T-cell (primary cell): ENCODE measurements around the gene TUBE1. TPM values are rescaled to one million over a fixed set of nuclear protein-coding genes. Genes with fewer than 3 reads are reported as not detected.

Experiments used
- ATAC-seq, 4 experiments: fragments of 200-7000 bp in 3 of 4; fragments of 150-1000 bp in 1 of 4; cut with Tn5 transposase; replicated peaks in 1 of 4; 1 replicate in 3 of 4; 2 replicates in 1 of 4; pipeline ENCODE4 v1.10.0; 2021; ENCODE audit warnings: moderate library complexity in 3 of 4, mild to moderate bottlenecking in 2 of 4, moderate number of reproducible peaks in 1 of 4
- CTCF ChIA-PET, 2 donors: fragments of 300-600 bp; sonication (Branson Sonifier 250); formaldehyde crosslinking; loops; one replicate each; lab custom pipeline; 2022; ENCODE audit warnings: antibody characterized with exemption in 2 of 2; lab: Charles Lee
- POLR2A ChIA-PET, 2 donors: fragments of 300-600 bp; sonication (Branson Sonifier 250); formaldehyde crosslinking; loops; one replicate each; lab custom pipeline; 2022; ENCODE audit warnings: antibody characterized with exemption in 2 of 2; lab: Charles Lee
- DNase-seq, 35 experiments: peaks; one replicate each; pipeline versions ENCODE4 v3.0.0 to v3.0.0-alpha.2; 2013 to 2023
- H3K27ac ChIP-seq: one replicate; pipeline ENCODE4 v1.5.1; 2013; ENCODE audit warnings: low read length
- H3K27me3 ChIP-seq, 2 experiments: replicated peaks in 1 of 2; 1 replicate in 1 of 2; 2 replicates in 1 of 2; pipeline versions ENCODE4 v1.6.1 to v1.7.0; 2013; ENCODE audit warnings: low read length in 1 of 2, mixed read lengths in 1 of 2; ENCODE audit not compliant: control insufficient read depth in 2 of 2, insufficient read depth in 2 of 2; ENCODE audit errors: extremely low read depth in 1 of 2
- H3K36me3 ChIP-seq, 2 donors: 1 replicate in 1 of 2; 2 replicates in 1 of 2; pipeline versions ENCODE4 v1.6.1 to v1.7.0; 2013; ENCODE audit warnings: low read length in 1 of 2; ENCODE audit not compliant: control insufficient read depth in 2 of 2, insufficient read depth in 1 of 2; ENCODE audit errors: extremely low read depth in 1 of 2
- H3K4me1 ChIP-seq, 2 experiments: 1 replicate in 1 of 2; 2 replicates in 1 of 2; pipeline versions ENCODE4 v1.6.1 to v1.7.0; 2013; ENCODE audit warnings: low read length in 2 of 2, mixed read lengths in 1 of 2; ENCODE audit not compliant: insufficient read depth in 2 of 2, control insufficient read depth in 1 of 2; ENCODE audit errors: extremely low read depth in 1 of 2
- H3K4me3 ChIP-seq, 2 donors: 1 replicate in 1 of 2; 2 replicates in 1 of 2; pipeline versions ENCODE4 v1.5.1 to v1.7.0; 2013; ENCODE audit warnings: mild to moderate bottlenecking in 2 of 2, low read length in 1 of 2, moderate library complexity in 1 of 2; ENCODE audit not compliant: control insufficient read depth in 1 of 2; ENCODE audit errors: extremely low read depth in 1 of 2
- H3K9me3 ChIP-seq: 2 replicates; pipeline ENCODE4 v1.7.0; 2013
- H3K27ac Mint-ChIP-seq, 2 donors: one replicate each; pipeline ENCODE4 v1.8.0; 2020 to 2021; ENCODE audit warnings: mild to moderate bottlenecking in 2 of 2, mixed read lengths in 2 of 2
- H3K27me3 Mint-ChIP-seq, 2 donors: one replicate each; pipeline ENCODE4 v1.8.0; 2021 to 2022; ENCODE audit warnings: mixed read lengths in 2 of 2
- H3K36me3 Mint-ChIP-seq: one replicate; pipeline ENCODE4 v1.8.0; 2021; ENCODE audit warnings: mixed read lengths
- H3K4me1 Mint-ChIP-seq, 3 donors: one replicate each; pipeline ENCODE4 v1.8.0; 2020 to 2022; ENCODE audit warnings: mixed read lengths in 3 of 3, mild to moderate bottlenecking in 1 of 3
- H3K4me3 Mint-ChIP-seq, 3 donors: one replicate each; pipeline ENCODE4 v1.8.0; 2020 to 2022; ENCODE audit warnings: mild to moderate bottlenecking in 3 of 3, mixed read lengths in 3 of 3, moderate library complexity in 3 of 3
- H3K9me3 Mint-ChIP-seq, 3 donors: one replicate each; pipeline ENCODE4 v1.8.0; 2020 to 2022; ENCODE audit warnings: mixed read lengths in 3 of 3
- WGBS: methylation state at CpG from one replicate; pipeline ENCODE4 v1.1.5; 2013; ENCODE audit warnings: missing lambda C conversion rate; ENCODE audit not compliant: insufficient coverage; 5-methylcytosine and 5-hydroxymethylcytosine counted together
- total RNA-seq, 35 experiments: library from RNA in 6 of 35; stranded (reverse) in 6 of 35; fragments of 120-200 nt in 1 of 35; gene quantifications; one replicate each; pipeline versions ENCODE4 v1.2.1 to v1.2.4 and lab custom pipeline; 2013 to 2026

TUBE1 gene, protein sequence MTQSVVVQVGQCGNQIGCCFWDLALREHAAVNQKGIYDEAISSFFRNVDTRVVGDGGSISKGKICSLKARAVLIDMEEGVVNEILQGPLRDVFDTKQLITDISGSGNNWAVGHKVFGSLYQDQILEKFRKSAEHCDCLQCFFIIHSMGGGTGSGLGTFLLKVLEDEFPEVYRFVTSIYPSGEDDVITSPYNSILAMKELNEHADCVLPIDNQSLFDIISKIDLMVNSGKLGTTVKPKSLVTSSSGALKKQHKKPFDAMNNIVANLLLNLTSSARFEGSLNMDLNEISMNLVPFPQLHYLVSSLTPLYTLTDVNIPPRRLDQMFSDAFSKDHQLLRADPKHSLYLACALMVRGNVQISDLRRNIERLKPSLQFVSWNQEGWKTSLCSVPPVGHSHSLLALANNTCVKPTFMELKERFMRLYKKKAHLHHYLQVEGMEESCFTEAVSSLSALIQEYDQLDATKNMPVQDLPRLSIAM
- 10 to 100 TPM; 26.8 to 40.9 (median 33.6) TPM for total RNA-seq
- total RNA-seq (2013), result 40.2 TPM
- total RNA-seq (lab: John Stamatoyannopoulos, UW), result 23.1 to 137 (median 40.8) reads per million in 29 experiments

GRCh38 chr6:112087136-112087911 lies at the start of gene TUBE1, which contains the start of gene FAM229B:
TSS of gene TUBE1 (minus strand) at chr6:112087482. CDS start at chr6:112087434, 48 bp downstream.
TSS of gene FAM229B (plus strand) at chr6:112087591. CDS start at chr6:112099284, 11,693 bp downstream.
- CTCF ChIA-PET, result interaction anchor here (0.5 to 2.9 kb wide), 19 partner anchors 8 to 1211 kb away, joined by 3 to 18 read pairs (median 4); partner anchors contain the start of gene REV3L (in 1 of the 2)
- peaks cover 0 to 9% of the 10 kb centered on the region in 2 experiments for H3K4me1 ChIP-seq
- no peak within 1 kb of the TSS for H3K4me3 Mint-ChIP-seq
- peaks cover 0 to 9% of the 10 kb centered on the region in 2 donors for H3K36me3 ChIP-seq
- POLR2A ChIA-PET, result interaction anchor here (0.6 to 1.9 kb wide), 18 partner anchors 8 to 1272 kb away, joined by 3 to 9 read pairs (median 4); partner anchors contain the start of genes AMD1 (in 1 of the 2), CDK19 (in 1 of the 2), REV3L (in 1 of the 2) and RPF2 (in 1 of the 2)
- DNase-seq (peak; percentile 69 to 96 (median 90)), ATAC-seq (peak; percentile 95 to 97 (median 96))
- H3K9me3 Mint-ChIP-seq, result no peaks in the 10 kb centered on the region
- peaks cover 11 to 19% of the 10 kb centered on the region in 2 donors for H3K27me3 Mint-ChIP-seq
- peak within 1 kb of the TSS; percentile 89 for H3K27ac ChIP-seq
- H3K4me1 Mint-ChIP-seq, result peaks cover 9 to 12% (median 10%) of the 10 kb centered on the region in 3 donors
- peaks cover 0 to 5% of the 10 kb centered on the region in 2 experiments for H3K27me3 ChIP-seq
- H3K4me3 ChIP-seq, result peak within 1 kb of the TSS; percentile 83 to 88
- H3K36me3 Mint-ChIP-seq, result peaks cover 23% of the 10 kb centered on the region
- H3K9me3 ChIP-seq, result no peaks in the 10 kb centered on the region
- WGBS, result under 1% methylated on average over 50 of the region's 60 CpGs
- no peak within 1 kb of the TSS for H3K27ac Mint-ChIP-seq

- no peak overlapping the region for H3K4me3 ChIP-seq
- Mint-ChIP-seq H3K27ac (no peak overlapping the region), H3K4me1 (no peaks in the 10 kb centered on the region), H3K27me3 (peaks cover 15 to 21% of the 10 kb centered on the region in 2 donors), H3K36me3 (no peaks in the 10 kb centered on the region), H3K4me3 (no peak overlapping the region), H3K9me3 (no peaks in the 10 kb centered on the region)
- no peaks in the 10 kb centered on the region for H3K4me1 ChIP-seq
- H3K36me3 ChIP-seq, result no peaks in the 10 kb centered on the region
- DNase-seq (no peak), ATAC-seq (no peak)
- ChIA-PET CTCF (interaction anchor here in 1 of 2 donors (1.0 kb wide), 1 partner anchor 32 kb away, joined by 7 read pairs; no protein-coding TSS in a partner anchor), POLR2A (no interaction called here)
- H3K9me3 ChIP-seq, result no peaks in the 10 kb centered on the region
- no CpG with 5 or more reads among the region's 3 CpGs for WGBS
- no peaks in the 10 kb centered on the region for H3K27me3 ChIP-seq
- no peak overlapping the region for H3K27ac ChIP-seq
Measured at GRCh38 chr6:112130878-112131277, 43.6 kb upstream of the TUBE1 start.

DNA sequence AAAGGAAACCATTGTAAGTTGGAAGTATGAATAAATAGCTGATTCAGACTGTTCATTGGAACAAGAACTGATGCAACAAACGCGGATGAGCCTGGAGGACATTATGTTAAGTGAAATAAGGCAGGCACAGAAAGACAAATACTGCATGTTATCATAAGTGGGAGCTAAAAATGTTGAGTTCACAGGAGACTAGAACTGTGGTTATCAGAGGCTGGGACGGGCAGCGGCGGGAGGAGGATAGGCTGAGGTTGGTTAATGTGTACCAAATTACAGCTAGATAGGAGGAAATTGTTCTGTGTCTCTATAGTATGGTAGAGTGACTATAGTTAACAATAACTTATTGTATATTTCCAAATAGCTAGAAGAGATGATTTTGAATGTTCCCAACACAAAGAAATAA lies 40.9 kb upstream of the TUBE1 start:
- H3K27ac Mint-ChIP-seq, result peak overlapping the region in 1 of 2 donors; percentile 5
- no peak overlapping the region for H3K27ac ChIP-seq
- CTCF ChIA-PET, result no interaction called here

DNA sequence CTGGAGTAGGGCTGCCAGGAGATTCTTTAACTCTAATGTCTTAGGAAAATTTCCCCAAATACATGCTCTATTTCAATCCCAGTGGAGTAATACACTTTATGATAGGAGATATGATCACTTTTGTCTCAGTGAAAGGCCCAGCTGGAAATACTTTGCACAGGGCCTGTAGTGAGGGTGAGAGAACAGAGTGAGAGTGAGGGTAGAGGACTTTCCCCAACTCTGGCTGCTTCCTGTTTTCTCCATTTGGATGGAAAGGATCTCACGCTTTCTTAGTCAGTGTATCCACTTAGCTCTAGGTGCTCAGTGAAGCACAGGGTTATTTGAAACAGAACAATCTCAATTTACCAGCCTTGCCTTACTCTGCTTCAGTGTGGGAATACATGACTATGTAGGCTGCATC lies 36.7 kb upstream of the TUBE1 start:
- ChIA-PET CTCF (no interaction called here), POLR2A (interaction anchor here in 1 of 2 donors (0.5 kb wide), 1 partner anchor 383 kb away, joined by 7 read pairs; no protein-coding TSS in a partner anchor)
- no CpG with 5 or more reads among the region's 1 CpG for WGBS
- Mint-ChIP-seq H3K9me3 (no peaks in the 10 kb centered on the region), H3K4me3 (no peak overlapping the region), H3K27ac (no peak overlapping the region), H3K36me3 (no peaks in the 10 kb centered on the region), H3K27me3 (peaks cover 5 to 10% of the 10 kb centered on the region in 2 donors), H3K4me1 (no peaks in the 10 kb centered on the region)
- DNase-seq (no peak), ATAC-seq (no peak)
- Histone ChIP-seq H3K4me1 (no peaks in the 10 kb centered on the region), H3K36me3 (no peaks in the 10 kb centered on the region), H3K4me3 (no peak overlapping the region), H3K9me3 (no peaks in the 10 kb centered on the region), H3K27ac (no peak overlapping the region), H3K27me3 (no peaks in the 10 kb centered on the region)

More for the DNA sequence above, 40.9 kb upstream of the TUBE1 start:
- no peaks in the 10 kb centered on the region for H3K27me3 ChIP-seq
- H3K4me1 Mint-ChIP-seq, result no peaks in the 10 kb centered on the region
- no peak overlapping the region for H3K4me3 ChIP-seq
- H3K9me3 Mint-ChIP-seq, result no peaks in the 10 kb centered on the region
- POLR2A ChIA-PET, result no interaction called here
- no peaks in the 10 kb centered on the region for H3K36me3 ChIP-seq
- peaks cover 15 to 19% of the 10 kb centered on the region in 2 donors for H3K27me3 Mint-ChIP-seq
- no peaks in the 10 kb centered on the region for H3K4me1 ChIP-seq
- ATAC-seq (no peak), DNase-seq (no peak)
- H3K36me3 Mint-ChIP-seq, result no peaks in the 10 kb centered on the region
- 93% methylated on average over 3 of the region's 5 CpGs for WGBS
- no peaks in the 10 kb centered on the region for H3K9me3 ChIP-seq
- no peak overlapping the region for H3K4me3 Mint-ChIP-seq

DNA sequence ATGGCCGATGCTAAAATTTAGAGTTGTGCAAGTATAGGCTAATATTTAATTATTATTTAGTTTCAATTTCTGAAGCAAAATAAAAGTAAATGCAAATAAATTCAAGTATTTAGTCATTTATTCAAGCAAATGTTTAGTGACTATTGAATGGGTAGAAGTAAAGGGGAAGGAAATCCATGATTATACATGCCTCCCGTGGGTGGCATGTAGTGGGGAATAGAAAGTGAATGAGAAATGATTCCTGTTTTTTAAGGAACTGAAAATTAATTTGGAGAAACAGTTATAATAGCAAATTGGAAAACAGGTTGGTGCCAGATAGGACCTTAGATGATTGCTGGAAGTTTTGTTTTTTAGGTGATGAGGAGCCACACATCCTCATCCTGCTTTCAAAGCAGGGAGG lies 35.5 kb upstream of the TUBE1 start:
- ChIA-PET CTCF (no interaction called here), POLR2A (no interaction called here)
- H3K9me3 ChIP-seq, result no peaks in the 10 kb centered on the region
- peaks cover 5 to 10% of the 10 kb centered on the region in 2 donors for H3K27me3 Mint-ChIP-seq
- H3K4me1 Mint-ChIP-seq, result no peaks in the 10 kb centered on the region
- no peaks in the 10 kb centered on the region for H3K9me3 Mint-ChIP-seq
- no peaks in the 10 kb centered on the region for H3K36me3 ChIP-seq
- 36% methylated on average over 1 of the region's 2 CpGs for WGBS
- no peak overlapping the region for H3K27ac Mint-ChIP-seq
- H3K4me1 ChIP-seq, result no peaks in the 10 kb centered on the region
- H3K27me3 ChIP-seq, result no peaks in the 10 kb centered on the region
- DNase-seq (no peak), ATAC-seq (no peak)
- H3K4me3 Mint-ChIP-seq, result no peak overlapping the region
- no peaks in the 10 kb centered on the region for H3K36me3 Mint-ChIP-seq
- H3K4me3 ChIP-seq, result no peak overlapping the region
- H3K27ac ChIP-seq, result no peak overlapping the region

GRCh38 chr6:112118034-112118433 lies 30.8 kb upstream of the TUBE1 start:
- Histone ChIP-seq H3K27ac (no peak overlapping the region), H3K4me3 (no peak overlapping the region), H3K4me1 (no peaks in the 10 kb centered on the region), H3K9me3 (no peaks in the 10 kb centered on the region), H3K36me3 (no peaks in the 10 kb centered on the region), H3K27me3 (peaks cover 0 to 2% of the 10 kb centered on the region in 2 experiments)
- no peak for DNase-seq
- peaks cover 3 to 10% of the 10 kb centered on the region in 2 donors for H3K27me3 Mint-ChIP-seq
- CTCF ChIA-PET, result no interaction called here
- H3K4me1 Mint-ChIP-seq, result no peaks in the 10 kb centered on the region
- H3K9me3 Mint-ChIP-seq, result no peaks in the 10 kb centered on the region
- H3K36me3 Mint-ChIP-seq, result no peaks in the 10 kb centered on the region
- POLR2A ChIA-PET, result no interaction called here
- H3K4me3 Mint-ChIP-seq, result no peak overlapping the region
- H3K27ac Mint-ChIP-seq, result no peak overlapping the region
- no peak for ATAC-seq
